HG02798 (cell line): ENCODE results near the gene HS3ST4.

Experiments used
- ATAC-seq: cut with Tn5 transposase; IDR thresholded peaks from one replicate; pipeline ENCODE4 v1.9.1; 2021; ENCODE audit warnings: mild to moderate bottlenecking; ENCODE audit not compliant: unreplicated experiment, poor library complexity

Gene HS3ST4

DNA sequence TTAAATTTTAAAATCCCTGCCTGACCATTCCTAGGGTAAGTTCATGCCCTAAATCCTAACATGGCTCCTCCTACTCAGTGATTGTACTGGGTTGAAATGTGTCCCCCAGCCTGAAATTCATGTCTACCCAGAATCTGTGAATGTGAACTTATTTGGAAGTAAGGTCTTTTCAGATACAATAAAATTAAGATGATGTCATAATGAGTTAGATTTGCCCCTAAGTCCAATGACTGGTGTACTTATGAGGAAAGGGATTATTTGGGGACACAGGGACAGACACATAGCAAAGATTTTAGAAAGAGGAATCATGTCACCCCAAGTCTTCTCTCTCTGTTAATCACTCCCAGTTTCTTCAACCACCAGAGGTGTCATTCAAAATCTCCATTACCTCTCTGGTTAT, 185.3 kb downstream of the HS3ST4 start:
- no peak for ATAC-seq

DNA sequence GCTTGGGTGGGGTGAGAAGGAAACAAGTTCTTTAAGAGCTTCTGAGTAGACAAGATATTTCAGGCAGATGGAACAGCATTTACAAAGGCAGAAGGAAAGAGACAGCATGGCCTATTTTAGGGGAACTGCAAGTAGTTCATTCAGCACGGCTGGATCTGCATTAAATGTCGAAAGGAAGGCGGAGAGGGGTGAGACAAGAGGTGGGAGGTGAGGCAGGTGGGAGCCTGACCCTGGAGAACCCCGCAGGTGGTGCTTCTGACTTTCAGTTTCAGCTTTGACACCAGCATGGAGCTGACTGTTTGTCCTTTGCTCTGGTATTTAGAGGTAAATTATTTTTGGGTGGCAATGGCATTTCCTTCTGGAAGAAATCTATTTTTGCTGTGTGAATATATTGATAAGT, 194.8 kb downstream of the HS3ST4 start:
- ATAC-seq = no peak

DNA sequence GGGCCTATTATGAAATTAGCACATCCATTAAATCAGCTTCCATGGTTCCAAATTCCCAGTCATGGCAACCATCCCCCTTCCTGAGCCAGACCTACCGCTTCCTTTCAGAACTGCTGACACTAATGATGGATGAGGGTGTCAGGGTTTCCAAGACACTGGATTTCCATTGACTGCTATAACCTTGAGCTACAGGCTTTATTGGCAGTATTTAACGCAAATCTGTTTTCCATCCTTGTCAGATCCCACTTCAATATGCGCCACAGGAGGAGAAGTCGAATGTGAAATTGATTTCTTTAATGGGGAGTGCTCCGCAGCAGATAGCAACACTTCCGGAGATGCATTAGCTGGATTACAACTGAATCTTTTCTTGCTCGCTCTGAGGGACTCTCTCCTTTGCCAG, 197.1 kb downstream of the HS3ST4 start:
- ATAC-seq = no peak

DNA sequence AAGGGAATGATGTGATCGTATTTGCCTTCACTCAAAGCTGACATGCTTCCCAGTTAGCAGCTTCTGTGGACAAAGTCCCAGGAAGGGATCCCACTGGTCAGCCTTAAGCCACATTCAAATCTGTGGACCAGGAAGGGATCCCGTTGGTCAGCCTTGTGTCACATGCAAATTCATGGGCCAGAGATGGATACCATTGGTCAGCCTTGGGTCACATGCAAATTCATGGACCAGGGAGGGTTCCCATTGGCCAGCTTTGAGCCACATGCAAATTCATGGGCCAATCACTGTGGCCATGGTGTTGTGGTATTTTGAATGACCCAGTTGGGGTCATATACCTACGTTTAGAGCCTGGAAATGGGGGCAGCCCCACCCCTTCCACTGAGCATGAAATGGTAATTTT, 201.6 kb downstream of the HS3ST4 start:
- ATAC-seq = no peak

DNA sequence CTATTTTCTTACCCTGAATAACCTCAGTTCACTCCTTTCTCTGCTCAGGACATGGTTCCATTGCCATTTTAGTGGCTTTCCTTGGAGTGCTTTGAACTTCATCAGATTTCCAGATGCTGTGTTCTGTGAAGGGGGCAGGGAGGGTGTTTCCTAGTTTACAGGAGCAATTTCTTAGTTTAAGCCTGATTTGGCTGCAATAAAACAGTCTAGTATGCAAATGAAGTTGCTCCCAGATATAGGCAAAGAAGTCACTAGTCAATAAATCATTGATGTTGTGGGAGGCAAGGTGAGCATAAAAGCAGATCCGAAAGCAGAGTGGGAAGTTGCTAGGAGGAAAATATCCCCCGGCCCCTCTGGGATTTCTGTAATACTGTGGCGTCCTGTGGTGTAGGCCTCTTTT, 202.3 kb downstream of the HS3ST4 start:
- ATAC-seq = no peak

DNA sequence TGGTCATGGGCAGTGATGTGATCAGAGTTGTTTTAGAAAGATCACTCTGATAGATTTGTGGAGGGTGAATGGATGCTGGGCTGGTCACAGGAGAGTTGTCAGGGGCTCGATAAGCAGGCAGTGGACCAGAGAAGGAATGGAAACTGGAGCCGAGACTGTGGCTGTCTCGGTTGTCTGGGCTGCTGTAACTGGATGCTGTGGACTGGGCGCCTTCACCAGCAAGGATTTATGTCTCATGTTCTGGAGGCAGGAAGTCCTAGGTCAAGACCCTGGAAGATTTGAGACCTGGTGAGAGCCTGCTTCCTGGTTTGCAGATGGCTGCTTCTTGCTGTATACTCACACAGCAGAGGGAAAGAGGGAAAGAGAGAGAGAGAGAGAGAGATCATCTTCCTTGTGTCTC, 203.6 kb downstream of the HS3ST4 start:
- no peak for ATAC-seq

DNA sequence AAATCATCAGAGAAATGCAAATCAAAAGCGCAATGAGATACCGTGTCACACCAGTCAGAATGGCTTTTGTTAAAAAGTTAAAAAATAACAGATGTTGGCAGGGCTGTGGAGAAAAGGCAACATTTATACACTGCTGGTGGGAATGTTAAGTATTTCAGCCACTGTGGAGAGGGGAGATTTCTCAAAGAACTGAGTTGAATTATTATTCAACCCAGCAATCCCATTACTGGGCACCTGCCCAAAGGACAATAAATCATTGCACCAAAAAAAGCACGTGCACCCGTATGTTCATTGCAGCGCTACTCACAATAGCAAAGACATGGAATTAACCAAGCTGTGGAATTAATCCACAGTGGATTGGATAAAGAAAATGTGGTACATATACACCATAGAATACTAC, 204.7 kb downstream of the HS3ST4 start:
- no peak for ATAC-seq

DNA sequence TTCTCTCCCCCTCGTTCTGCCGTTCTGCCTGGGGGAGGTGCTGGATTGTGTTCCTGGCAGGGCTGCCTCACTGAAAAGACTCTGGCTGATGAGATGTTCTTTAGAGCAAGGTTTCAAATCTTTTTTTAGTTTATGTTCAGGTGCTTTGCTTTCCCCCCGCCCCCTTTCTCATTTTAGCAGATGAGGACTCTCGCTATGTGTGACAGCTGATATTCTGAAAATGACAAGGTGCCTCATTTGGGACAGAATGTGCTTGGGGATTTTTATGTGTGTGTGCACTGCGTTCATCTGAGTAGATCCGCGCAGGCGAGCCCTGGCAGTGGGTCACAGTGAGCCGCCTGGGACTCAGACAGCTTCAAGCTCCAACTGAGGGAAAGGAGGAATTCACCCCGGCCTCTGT, 205.9 kb downstream of the HS3ST4 start:
- no peak for ATAC-seq

DNA sequence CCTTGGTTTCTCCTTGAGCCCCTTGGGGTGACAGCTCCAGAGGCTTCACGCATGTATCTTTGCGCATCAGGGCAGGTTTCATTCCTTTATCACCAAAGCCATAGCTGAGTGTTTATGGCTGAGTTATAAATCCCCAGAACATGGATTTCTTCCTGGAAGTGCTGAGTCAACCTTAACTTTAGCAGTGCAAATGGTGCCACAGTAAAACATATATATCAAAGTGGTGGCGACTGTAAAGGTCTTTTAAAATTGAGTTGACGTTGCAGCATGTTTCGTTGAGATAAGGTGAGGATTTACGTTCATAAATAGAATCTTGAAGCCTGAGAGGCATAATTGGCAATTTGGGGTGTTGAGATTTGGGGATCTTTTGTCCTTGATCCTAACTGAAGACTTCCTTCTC, 214.1 kb downstream of the HS3ST4 start:
- ATAC-seq = no peak

DNA sequence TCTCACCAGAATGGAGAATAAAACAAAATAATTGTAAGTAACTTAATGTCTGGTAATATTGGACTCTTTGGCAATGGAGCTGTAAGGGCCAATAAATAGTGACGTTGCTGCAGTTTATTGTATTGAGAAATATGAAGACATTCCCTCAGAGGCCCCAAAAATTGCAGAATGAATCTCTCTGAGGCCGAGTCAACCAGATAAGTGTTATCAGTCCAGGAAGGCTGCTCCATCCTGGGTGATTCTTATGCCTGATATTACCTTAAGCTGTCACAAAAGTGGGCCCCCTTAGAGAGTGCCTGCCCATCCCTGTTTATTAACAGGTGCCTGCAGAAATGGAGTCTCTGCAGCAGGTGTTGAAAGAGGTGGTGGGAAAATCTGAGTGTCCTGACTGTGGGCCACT, 219.2 kb downstream of the HS3ST4 start:
- ATAC-seq = no peak

DNA sequence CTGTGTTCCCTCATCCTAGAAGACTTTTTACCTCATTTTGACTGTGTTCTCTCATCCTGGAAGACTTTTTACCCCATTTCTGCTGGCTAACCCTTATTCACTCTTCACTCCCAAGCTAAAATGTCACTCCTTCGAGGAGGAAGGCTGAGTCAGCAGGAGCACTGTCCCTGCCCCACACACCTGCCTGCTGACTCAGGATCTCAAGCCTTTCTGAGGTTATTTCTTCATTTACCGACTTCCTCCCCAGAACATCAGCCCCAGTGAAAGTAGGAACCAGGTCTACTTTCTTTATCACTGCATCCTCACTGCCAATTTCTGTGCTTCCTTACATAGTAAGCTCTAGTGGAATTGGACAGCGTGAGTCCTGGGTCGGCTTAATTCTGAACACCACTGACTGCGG, 220.6 kb downstream of the HS3ST4 start:
- ATAC-seq = no peak

DNA sequence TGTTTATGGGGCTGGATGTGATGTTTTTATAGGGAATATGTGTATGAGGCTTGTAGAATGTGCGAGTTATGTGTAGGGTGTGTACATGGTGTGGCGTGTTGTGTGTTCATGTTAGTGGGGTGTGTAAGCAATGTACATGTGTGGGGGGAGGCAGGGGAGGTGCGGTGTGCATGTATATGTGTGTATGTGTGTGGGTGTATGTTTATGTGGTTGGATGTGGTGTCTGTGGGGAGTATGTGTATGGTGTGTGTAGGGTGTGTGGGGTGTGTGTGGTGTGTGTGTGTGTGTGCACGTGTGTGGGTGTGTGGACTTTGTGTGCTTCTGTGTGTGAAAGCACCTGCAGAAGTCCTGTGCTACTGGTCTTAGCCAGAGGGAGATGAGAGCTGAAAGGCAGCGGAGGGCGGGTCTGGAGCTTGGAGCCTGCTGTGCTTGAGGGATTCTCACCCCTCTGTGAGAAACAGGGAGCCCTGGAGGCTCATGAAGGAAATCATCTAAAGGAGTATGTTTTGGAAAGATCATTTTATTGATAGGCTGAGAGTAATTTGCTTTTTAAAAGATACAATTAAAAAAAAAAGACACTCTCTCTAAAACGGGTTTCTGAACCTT, 222.7 kb downstream of the HS3ST4 start:
- ATAC-seq = no peak

DNA sequence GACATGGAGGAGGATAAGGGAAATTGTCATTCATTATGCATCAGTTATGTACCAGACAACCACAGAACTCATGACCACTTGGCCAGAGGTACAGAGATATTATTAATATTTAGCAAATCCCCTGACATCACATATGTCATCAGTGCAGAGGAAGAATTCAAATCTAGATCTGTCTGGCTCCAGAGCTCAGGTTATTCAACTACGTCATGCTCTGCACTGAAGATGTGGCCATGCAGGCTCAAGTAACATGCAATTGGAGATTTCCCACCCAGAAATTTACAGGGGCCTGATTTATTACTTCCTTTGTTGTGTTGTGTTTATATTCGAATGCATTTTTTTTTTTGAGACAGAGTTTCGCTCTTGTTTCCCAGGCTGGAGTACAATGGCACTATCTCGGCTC, 224.3 kb downstream of the HS3ST4 start:
- no peak for ATAC-seq

DNA sequence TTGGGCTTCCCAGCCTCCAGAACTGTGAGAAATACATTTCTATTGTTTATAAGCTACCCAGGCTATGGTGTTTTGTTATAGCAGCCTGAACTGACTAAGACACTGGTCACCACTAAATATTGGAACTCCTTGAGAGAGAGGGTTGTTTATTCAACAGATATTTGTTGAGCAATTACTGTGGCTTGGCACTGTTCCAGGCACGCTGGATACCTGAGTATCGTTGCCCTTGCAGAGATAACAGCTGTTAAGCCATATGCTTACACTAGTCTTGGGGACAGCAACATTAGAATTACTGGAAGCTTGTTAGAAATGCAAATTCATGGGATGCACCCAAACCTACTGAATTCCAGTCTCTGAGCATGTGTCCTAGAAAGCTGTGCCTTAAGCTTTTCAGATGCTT, 230.7 kb downstream of the HS3ST4 start:
- no peak for ATAC-seq

DNA sequence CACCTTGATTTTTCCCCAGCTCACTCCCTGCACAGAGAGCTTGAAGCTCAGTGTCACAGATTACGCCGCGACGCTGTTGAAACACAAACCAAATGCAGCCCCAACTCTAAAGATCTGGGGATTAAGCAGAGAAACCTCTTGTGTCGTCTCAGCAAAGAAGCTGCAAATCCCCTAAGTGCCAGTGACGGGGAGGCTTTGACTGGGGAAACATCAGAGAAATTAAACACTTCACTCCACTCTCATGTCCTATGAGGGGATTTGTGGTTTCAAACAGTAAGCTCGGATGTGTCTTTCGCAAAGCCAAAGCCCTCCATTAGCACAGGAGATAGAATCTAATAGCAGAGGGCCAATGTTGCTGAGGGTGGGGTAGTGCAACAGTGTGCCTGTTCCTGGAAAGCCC, 233.7 kb downstream of the HS3ST4 start:
- ATAC-seq = no peak

DNA sequence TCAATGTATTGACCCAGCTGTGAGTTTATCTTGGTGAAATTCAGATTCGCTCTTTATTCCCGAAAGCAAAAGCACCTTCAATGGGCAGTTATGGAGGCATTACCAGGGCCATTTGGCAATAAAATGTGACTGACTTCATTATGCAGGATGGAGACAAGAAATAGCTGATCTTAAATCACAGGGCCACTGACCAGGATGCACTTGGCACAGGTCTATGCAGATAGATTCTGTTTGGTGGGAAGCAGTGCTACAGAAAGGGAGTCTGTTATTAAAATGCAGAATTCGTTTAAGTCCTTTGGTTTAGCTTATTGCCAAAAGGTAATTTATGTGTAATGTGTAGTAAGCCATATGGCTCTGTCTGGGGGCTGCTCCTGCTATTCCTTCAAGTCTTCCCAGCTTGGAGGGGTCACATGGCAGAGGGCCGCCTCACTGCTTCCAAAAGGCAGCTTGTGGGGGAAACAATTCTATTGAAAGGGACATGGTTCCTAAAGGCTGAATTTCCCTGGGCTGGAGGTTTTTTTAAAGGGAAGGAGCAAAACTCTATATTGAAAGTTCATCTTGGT, 239.8 kb downstream of the HS3ST4 start:
- ATAC-seq = no peak

DNA sequence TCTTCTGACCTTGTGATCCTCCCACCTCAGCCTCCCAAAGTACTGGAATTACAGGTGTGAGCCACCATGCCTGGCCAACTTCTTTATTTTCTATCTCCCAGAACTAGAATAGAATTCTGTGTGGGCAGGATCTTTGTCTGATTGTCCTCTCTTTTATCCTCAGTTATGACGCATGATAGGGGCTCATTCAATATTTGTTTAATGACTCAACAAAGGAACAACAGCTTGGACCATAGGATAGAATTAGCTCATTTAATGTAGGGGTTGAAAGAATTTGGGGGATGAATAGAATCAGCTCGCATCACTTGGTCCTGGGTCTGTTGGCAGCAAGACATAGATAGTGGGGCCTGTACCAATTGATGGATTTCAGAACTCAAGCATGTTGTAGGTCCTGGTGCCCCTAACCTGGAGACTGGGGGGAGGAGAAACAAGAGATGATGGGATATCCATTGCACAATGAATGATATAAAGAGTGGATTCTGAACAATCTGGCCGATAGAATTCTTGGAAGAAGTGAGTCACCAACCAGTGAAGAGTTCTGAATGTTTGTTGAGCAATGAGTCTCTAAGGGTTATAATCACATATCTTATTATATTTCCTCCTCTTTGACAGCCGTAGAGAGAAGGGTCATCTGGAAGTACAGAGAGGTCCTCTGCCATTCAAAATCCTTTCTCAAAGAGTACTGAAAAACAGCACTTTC, 250.2 kb downstream of the HS3ST4 start:
- ATAC-seq = no peak

DNA sequence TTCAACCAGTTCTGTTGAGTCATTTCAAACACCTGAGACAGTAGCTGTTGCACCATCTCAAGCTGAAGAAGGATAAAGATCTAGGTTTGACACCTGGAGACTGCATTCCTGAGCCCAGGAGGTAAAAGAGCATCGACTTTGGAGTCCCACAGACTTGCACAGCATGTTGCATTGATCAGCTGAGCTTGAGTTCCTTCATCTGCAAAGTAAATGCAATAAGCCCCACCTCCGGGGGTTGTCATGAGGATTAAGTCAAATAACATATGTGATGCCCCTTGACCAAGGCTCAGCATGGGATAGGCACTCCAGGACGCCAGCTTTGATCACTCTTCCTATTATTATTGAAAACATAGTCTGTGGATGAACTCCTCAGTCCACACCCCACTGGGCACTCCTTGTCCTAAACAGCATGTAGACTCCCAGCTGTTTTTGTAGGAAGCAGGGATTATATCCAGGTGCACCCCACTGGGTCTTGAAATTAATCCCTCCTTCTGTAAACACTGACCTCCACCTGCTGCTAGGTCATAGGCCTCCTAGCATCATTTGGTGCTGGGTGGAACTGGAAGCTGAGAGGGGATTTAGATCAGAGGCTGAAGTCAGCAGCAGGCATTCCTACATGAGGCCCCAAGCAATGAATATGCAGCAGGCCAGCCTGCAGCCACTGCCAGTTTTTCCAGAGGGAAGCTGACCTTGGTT, 259.0 kb downstream of the HS3ST4 start:
- ATAC-seq = no peak

DNA sequence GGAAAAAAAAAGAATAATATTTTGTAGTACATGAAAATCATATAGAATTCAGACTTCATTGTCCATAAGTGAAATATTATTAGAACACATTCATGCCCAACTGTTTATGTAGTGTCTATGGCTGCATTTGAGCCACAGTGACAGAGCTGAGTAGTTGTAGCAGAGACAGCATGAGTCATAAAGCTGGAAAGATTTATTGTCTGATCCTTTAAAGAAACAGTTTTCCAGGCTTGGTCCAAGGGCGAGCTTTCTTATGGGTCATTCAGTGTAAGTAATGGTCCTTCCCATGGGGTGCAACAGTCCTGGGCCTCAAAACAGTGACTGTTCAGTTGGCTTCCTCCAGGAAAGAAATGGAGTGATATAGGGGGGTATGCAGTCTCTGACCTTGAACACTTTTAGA, 260.2 kb downstream of the HS3ST4 start:
- no peak for ATAC-seq

DNA sequence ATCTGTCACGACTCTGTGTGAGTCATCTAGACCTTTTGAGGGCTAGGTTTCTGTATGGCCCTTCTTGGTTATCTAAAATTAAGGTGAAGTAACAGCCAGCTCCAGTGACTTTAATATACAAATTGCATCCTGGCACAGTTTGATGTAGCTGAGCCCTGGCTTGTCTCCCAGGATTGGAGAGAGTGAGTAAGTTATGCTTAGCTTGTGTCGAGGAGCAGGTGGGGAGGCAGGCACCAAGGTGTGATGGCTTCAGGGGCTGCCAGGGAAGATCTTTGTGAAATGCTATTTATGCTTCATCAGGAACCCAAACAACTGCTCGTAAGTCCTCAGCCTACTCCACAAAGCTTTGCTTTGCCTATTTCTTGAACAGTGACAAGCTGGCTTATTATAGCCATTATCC, 261.2 kb downstream of the HS3ST4 start:
- no peak for ATAC-seq

DNA sequence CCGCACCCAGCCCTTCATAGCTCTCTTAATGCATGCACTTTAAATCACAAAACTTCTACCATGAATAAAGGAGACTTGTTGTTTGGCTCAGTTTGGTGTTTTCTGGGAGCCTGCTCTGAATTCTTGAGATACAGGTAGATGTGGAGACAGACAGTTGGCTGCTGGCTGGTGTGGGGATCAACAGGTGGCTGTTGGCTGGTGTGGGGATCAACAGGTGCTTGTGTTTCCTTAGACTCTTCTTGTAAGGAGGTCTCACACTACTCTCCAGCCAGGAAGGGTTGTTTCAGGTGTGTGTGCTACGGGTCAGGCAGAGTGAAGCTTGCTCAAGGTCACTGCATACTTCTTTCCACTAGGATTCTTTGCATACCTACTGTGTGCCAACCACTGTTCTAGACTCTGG, 265.9 kb downstream of the HS3ST4 start:
- no peak for ATAC-seq

DNA sequence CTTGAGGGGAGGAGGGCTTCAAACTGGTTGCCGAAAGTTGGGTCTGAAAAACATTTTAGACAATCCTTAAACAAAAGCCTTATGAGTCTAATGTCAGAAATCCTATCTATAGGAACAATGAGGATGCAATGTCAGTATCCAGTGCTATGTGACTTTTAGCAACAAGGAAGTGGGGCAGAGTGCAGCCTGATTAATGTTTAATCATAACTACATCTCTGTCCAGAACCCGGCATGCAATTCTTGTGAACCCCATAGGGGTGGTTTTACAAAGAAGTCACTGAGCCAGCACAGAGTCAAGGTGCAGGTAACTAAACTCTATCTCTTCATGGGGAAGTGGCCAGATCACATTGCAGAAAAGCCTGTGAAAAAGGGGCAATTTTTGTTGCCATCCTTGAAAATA, 267.5 kb downstream of the HS3ST4 start:
- no peak for ATAC-seq
